Measurements from ENCODE around the gene TMEM259. TPM values are rescaled to one million over a fixed set of nuclear protein-coding genes. Genes with fewer than 3 reads are reported as not detected.

TMEM259 gene
- total and polyA plus RNA-seq, 2 of the 8 experiments (the other 6 are each of a cell fraction or from before 2014, with no cell fraction given) = 140 to 243 TPM

GRCh38 chr19:1001538-1002166 is 19.3 kb downstream of the TMEM259 start:
- H3K27me3 ChIP-seq (replicated peaks in 1 of 4; ENCODE audit: control insufficient read depth in 3 of 4, extremely low read depth in 1 of 4, insufficient read depth in 3 of 4, low read length in 3 of 4) = peaks cover 6 to 33% (median 19%) of the 10 kb centered on the region in 4 experiments
- no peaks in the 10 kb centered on the region for H3K9me3 ChIP-seq (ENCODE audit: insufficient read depth in 2 of 2, low read depth in 1 of 2, low read length in 1 of 2)
- ChIA-PET CTCF (ENCODE audit: partially characterized antibody) (interaction anchor here (0.7 to 1.0 kb wide), 6 partner anchors 35 to 402 kb away, joined by 3 to 4 read pairs (median 3); no protein-coding TSS in a partner anchor), POLR2A (ENCODE audit: partially characterized antibody) (interaction anchor here (1.1 kb wide), 1 partner anchor 88 kb away, joined by 3 read pairs; no protein-coding TSS in a partner anchor)
- H3K36me3 ChIP-seq (ENCODE audit: control insufficient read depth in 2 of 4, insufficient read depth in 4 of 4, low read length in 3 of 4) = no peaks in the 10 kb centered on the region
- H2BK12ac ChIP-seq (ENCODE audit: low read depth, low read length) = no peak overlapping the region
- no peak overlapping the region for H3K56ac ChIP-seq (replicated peaks; ENCODE audit: insufficient read length, low read depth, low read length)
- DNase-seq (ENCODE audit: low read depth in 1 of 2, low spot score in 2 of 2) = peak in 1 of 2 experiments; percentile 96
- no peak overlapping the region for H3K27ac ChIP-seq (ENCODE audit: low read depth, low read length)
- H3K14ac ChIP-seq (ENCODE audit: insufficient read length) = no peak overlapping the region
- no peak overlapping the region for H2BK15ac ChIP-seq (ENCODE audit: low read length)
- no peak for FAIRE-seq
- no peak overlapping the region for H3K4ac ChIP-seq (replicated peaks; ENCODE audit: insufficient read length, low read depth, low read length)
- H2AFZ ChIP-seq (ENCODE audit: low read length) = no peak overlapping the region
- TF ChIP-seq YY1 (IDR thresholded peaks at IDR 0.05; ENCODE audit: low read depth, low read length) = 0 out of 2 replicates have a peak, but pooled peaks have one; percentile 9
- TF ChIP-seq HDAC6 (IDR thresholded peaks at IDR 0.05; ENCODE audit: low read depth, low read length) = no peak
- peak; percentile 82 to 84 (median 84) for TF ChIP-seq CTCF (IDR thresholded peaks at IDR 0.05; ENCODE audit: control extremely low read depth in 1 of 3, insufficient read depth in 1 of 3, low read depth in 1 of 3, low read length in 3 of 3)
- TF ChIP-seq MAX (IDR thresholded peaks at IDR 0.05) = peak; percentile 29; the same call in 1 of the 2 replicates
- TF ChIP-seq RAD21 (IDR thresholded peaks at IDR 0.05 in 1 of 2, conservative IDR thresholded peaks at IDR 0.05 in 1 of 2; ENCODE audit: low read depth in 2 of 2, low read length in 2 of 2) = peak; percentile 77 to 84
- no peaks in the 10 kb centered on the region for H3K79me2 ChIP-seq (ENCODE audit: control insufficient read depth in 1 of 2, insufficient read depth in 2 of 2, low read length in 2 of 2)
- H2BK20ac ChIP-seq (ENCODE audit: low read length) = no peak overlapping the region
- H2BK120ac ChIP-seq (replicated peaks; ENCODE audit: low read depth, low read length) = no peak overlapping the region
- H4K20me1 ChIP-seq (replicated peaks in 1 of 2; ENCODE audit: control insufficient read depth in 1 of 2, insufficient read depth in 2 of 2, low read length in 2 of 2) = peaks cover 0 to 3% of the 10 kb centered on the region in 2 experiments
- H3K4me2 ChIP-seq (ENCODE audit: insufficient read depth in 1 of 2, low read depth in 2 of 2, low read length in 2 of 2) = peak overlapping the region; percentile 53 to 72; a peak in 1 of 4 replicates
- H3K23ac ChIP-seq (ENCODE audit: insufficient read length) = no peak overlapping the region
- H3K79me1 ChIP-seq (ENCODE audit: low read depth, low read length) = no peaks in the 10 kb centered on the region
- H4K8ac ChIP-seq (ENCODE audit: extremely low read depth, insufficient read depth, low read length) = no peak overlapping the region
- peak overlapping the region in 1 of 4 experiments; percentile 67; a peak in 2 of 8 replicates for H3K4me3 ChIP-seq (ENCODE audit: extremely low read depth in 1 of 4, insufficient read depth in 2 of 4, low read depth in 3 of 4, low read length in 4 of 4)
- peaks cover 2% of the 10 kb centered on the region; the same call in 1 of the 2 replicates for H3K23me2 ChIP-seq (ENCODE audit: low read depth, low read length)
- H4K5ac ChIP-seq (ENCODE audit: insufficient read length, low read depth, low read length) = no peak overlapping the region
- H3K4me1 ChIP-seq (replicated peaks in 1 of 4; ENCODE audit: control insufficient read depth in 3 of 4, insufficient read depth in 4 of 4, low read length in 3 of 4) = peaks cover 0 to 4% (median 1%) of the 10 kb centered on the region in 4 experiments; a peak in 3 of 7 replicates
- H4K91ac ChIP-seq (replicated peaks; ENCODE audit: insufficient read length, low read length) = no peak overlapping the region
- H2AK5ac ChIP-seq (ENCODE audit: low read depth, low read length) = no peak overlapping the region
- H3K9ac ChIP-seq (replicated peaks in 1 of 4; ENCODE audit: extremely low read depth in 1 of 4, low read depth in 3 of 4, low read length in 3 of 4) = no peak overlapping the region
- H2BK5ac ChIP-seq (ENCODE audit: low read depth, low read length) = no peak overlapping the region
- H3K18ac ChIP-seq (ENCODE audit: extremely low read depth, low read length) = no peak overlapping the region
- WGBS, 2 experiments (ENCODE audit: extremely low coverage in 1 of 2, insufficient coverage in 1 of 2, insufficient read length in 1 of 2, insufficient replicate concordance in 2 of 2, low coverage in 1 of 2, low lambda C conversion rate in 2 of 2, missing lambda C conversion rate in 1 of 2) = 19% methylated on average over 15 of the region's 20 CpGs; no CpG with 5 or more reads in 1 of the 2 experiments

All from H1 (cell line).